ENCODE data around the gene ARHGAP10.

The ARHGAP10 gene

GRCh38 chr4:148051403-148051802, 319.5 kb downstream of the ARHGAP10 start:
- no peak for DNase-seq

GRCh38 chr4:148052448-148052847, 320.6 kb downstream of the ARHGAP10 start:
- no peak for DNase-seq

GRCh38 chr4:148053298-148054003, 321.6 kb downstream of the ARHGAP10 start:
- DNase-seq = no peak

- no peak for DNase-seq
Observed at GRCh38 chr4:148054275-148054674, 322.4 kb downstream of the ARHGAP10 start.

GRCh38 chr4:148055844-148056243, 324.0 kb downstream of the ARHGAP10 start:
- DNase-seq = no peak

GRCh38 chr4:148056879-148057278, 325.0 kb downstream of the ARHGAP10 start:
- peak; percentile 73 for DNase-seq

- DNase-seq = no peak
Observed at GRCh38 chr4:148057516-148057915, 325.6 kb downstream of the ARHGAP10 start.

- no peak for DNase-seq
Observed at GRCh38 chr4:148057984-148058859, 326.3 kb downstream of the ARHGAP10 start.

GRCh38 chr4:148059617-148060180, 327.8 kb downstream of the ARHGAP10 start:
- DNase-seq = no peak

- no peak for DNase-seq
Observed at GRCh38 chr4:148060264-148061140, 328.6 kb downstream of the ARHGAP10 start.

- DNase-seq = no peak
Observed at GRCh38 chr4:148061141-148061481, 329.2 kb downstream of the ARHGAP10 start.

- DNase-seq = no peak
Observed at GRCh38 chr4:148061795-148062194, 329.9 kb downstream of the ARHGAP10 start.

- no peak for DNase-seq
Observed at GRCh38 chr4:148062301-148062950, 330.5 kb downstream of the ARHGAP10 start.

- no peak for DNase-seq
Observed at GRCh38 chr4:148064451-148064850, 332.6 kb downstream of the ARHGAP10 start.

- no peak for DNase-seq
Observed at GRCh38 chr4:148065075-148065474, 333.2 kb downstream of the ARHGAP10 start.

- no peak for DNase-seq
Observed at GRCh38 chr4:148067301-148067916, 335.5 kb downstream of the ARHGAP10 start.

- no peak for DNase-seq
Observed at GRCh38 chr4:148068065-148068911, 336.4 kb downstream of the ARHGAP10 start.

- DNase-seq = no peak
Observed at GRCh38 chr4:148069086-148069894, 337.4 kb downstream of the ARHGAP10 start.

- no peak for DNase-seq
Observed at GRCh38 chr4:148069895-148070178, 337.9 kb downstream of the ARHGAP10 start.

GRCh38 chr4:148071009-148071408, 339.1 kb downstream of the ARHGAP10 start:
- DNase-seq = no peak
